IPS-NIHi7 (cell line): ENCODE measurements around the gene SLC30A2.

Source experiments
- DNase-seq: peaks from one replicate; pipeline ENCODE4 v3.0.0; 2012; ENCODE audit warnings: mixed read lengths; ENCODE audit errors: extremely low spot score

Gene SLC30A2

DNA sequence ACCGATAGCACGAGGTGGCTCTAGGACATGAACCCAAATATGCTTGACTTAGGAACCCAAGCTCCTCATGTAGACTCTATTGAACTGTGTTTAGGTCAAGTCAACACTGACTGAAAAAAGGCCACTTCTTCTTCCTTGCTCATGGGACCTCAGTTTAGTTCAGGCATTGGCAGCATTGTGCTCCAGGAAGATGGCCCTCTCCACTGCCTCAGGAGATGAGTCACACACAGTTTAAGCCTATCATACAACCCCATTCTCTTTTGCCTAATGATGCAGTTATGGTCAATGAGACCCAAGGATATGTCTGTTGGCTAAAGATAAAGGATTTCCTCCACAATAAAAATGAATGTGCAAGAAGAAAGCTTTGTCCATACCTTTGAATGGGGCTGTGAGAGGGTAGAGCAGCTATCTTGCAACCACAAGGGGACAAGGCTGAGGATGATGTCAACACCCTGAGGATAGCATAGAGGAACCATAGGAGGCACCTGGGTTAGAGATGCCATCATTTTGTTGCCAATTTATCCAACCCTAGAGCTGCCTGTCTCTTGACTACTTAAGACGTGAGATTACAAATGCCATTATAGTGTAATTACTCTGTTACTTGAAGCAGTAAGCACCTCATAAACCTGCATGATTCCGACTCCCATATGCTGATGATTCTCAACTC is 24.5 kb upstream of the SLC30A2 start:
- no peak for DNase-seq

DNA sequence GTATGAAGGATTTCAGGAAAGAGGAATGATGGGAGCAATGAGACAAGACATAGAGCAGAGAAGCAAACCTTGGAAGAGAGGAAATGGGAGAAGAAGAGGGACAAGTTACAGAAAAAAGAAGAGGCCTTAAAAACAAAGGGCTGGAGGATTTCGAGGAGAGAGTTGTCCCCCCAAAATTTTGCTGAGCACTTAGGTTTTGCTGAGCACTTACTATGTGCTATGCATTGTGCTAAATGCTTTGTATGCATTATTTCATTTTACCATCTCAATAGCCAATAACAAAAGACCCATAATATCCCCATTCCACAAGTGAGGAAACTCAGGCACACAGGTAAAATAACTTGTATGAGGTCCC is 24.0 kb upstream of the SLC30A2 start:
- DNase-seq = no peak

DNA sequence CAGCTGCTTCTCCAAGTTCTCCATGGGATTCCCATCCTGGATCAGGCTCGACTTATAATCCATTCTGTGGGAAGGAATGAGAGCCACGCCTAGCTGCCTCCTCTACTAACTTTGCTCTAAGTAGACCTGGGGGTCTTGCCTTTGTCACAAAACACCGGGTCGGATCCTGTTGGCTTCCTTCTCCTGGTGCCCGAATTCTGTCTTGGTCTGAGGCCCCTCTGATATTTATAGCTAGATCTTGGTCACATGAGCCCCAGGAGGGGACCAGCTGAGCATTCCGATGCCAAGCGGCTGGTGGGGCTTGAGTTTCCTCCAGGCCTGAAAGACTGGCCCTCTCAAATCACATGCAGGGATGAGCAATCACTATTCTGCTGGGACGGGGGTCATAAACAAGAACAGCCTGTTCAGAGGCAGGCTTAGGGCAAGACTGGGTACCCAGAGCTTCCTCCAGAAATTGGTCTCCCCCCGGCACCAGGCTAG is 21.6 kb upstream of the SLC30A2 start, which contains the start of gene TRIM63:
Gene TRIM63, minus strand, starts transcription at position 199 of the 480 bp plus-strand sequence. Its CDS starts 136 bp downstream, at position 63.
- DNase-seq = no peak

DNA sequence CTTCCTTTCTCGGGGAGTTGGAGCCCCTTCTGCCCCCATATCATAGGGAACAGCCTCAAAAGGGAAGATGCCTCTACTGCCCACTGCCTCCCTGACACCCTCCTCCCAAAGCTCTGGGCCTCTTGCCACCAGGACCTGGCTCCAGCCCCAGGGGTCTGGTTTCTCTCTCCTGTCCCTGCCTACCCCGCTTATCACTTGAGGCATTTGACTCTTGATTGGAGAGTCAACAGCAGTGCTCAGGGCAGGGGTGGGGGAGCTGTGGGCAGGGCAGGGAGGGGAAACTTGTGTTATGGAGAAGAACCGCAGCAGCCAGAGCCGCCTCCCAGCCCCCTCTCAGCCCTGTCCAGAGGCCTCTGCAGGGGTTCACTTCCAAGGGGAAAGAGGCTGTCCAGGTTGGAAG is 20.9 kb upstream of the SLC30A2 start:
- peak; percentile 69 for DNase-seq

DNA sequence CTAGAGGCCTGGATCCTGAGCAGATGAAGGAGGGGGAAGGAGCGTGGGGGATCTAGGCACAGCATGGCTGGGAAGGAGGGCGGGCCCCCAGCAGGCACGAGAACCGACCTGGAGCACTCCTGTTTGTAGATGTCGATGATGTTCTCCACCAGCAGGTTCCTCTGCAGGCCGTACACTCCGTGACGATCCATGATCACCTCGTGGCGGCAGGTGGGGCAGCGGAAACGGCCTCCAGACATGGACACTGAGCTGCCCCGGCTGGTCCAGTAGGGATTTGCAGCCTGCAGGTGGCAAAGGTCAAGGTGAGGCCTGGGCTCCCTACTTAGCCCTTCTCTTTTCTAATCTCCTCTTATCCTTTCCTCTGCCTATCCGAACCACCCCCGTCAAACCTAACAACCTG is 20.2 kb upstream of the SLC30A2 start:
- DNase-seq = no peak

DNA sequence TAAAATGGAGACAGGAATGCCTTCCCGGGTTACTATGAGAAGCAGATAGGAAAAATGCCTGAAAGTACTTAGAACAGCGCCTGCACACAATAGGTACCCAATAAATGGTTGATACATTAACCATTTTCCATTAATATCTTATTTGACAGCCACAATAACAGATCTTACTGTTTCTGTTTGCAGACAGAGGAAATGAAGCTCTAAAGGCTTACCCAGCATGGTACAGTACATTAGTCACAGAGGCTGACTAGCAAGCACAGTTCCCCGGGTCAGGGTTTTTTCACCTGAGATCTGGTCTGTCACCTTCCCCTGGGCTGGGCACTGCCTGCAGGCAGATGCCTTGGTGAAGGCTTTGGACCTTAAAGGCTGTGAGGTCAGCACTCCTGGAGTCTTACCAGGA is 18.6 kb upstream of the SLC30A2 start:
- no peak for DNase-seq

DNA sequence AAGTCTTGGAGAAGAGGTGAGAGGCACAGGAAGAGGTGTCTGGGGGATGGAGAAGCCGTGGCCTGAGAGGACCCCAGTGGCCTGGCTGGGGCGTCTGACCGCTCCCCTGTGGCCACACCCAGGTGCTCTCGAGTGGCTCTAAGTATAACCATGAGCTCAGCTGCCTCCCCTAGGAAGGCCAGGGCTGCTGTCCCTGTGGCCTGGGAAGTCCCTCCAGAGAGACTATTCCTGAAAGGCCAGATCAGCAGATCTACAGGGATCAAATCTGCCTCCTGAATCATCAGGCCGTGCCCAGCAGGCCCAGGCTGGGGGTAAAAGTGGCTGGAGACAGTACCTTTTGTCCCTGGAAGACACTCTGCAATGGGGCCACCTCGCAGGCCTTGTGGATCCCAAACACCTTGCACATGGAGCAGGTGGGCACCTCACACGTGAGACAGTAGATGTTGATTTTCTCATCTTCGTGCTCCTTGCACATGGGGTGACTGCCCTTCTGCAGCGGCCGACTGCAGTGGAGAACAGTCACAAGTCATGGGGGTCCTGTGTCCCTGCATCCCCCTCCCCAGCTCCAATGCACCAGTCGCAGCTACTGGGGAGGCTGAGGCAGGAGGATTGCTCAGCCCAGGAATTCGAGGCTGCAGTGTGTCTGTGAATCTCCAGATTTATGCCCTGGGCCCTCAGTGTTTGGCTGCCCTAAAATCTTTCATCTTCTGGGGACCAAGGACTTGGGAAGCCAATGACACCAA is 15.1 kb upstream of the SLC30A2 start:
- DNase-seq = no peak

DNA sequence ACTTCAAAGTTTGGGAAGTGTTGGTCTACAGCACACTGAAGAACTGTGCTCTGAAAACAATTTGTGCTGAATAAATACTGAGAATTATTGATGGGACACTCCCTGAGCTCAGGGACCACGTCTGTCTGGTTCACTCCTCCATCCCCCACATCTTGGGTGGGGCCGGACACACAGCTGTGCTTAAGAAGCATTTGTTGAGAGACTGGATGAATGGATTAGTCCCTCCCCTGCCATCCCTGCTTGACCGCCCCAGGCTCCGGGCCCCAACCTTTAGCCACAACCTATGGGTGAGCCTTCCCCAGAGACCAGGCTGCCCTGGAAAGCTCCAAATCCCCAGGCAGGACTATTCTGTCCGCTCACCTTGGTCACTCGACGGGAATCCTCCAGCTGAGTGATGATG is 14.0 kb upstream of the SLC30A2 start:
- no peak for DNase-seq

DNA sequence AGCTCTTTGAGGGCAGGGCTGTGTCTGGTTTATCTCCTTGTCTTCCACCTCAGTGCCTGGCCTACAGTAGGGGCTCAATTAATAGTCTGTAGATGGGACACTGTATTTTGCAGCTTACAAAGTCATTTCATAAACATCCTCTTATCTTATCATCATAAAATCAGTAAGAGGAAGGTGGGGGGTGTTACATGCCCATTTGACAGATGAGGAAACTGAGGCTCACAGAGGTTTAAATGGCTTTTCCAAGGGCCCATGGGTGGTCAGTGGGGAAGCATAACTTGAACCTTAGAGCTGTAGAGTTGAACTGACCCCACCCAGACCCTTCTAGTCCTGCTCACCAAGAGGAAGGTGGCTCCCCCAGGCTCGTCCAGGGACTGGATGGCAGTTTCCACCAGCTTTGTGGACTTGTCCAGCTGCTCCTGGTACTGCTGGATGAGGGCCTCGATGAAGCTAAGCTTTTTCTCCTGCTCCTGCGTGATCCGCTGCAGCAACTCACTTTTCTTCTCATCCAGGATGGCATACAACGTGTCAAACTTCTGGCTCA is 12.2 kb upstream of the SLC30A2 start:
- no peak for DNase-seq

DNA sequence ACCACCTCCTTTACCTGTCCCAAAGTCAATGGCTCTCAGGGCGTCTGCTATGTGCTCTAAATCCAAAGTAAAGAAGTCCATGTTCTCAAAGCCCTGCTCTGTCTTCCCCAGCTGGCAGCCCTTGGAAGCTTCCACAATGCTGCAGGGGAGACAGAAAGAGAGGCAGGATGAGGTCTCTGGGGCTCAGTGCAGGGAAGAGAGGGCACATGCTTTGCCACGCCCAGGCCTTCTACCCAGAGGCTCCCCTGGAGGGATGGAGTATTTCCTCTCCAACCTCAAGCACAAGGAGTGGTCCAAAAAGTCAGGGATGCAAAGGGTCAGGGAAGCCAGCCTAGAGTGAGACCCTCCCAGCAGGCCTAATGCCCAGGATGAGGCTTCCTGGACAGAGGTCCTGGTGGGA is 11.3 kb upstream of the SLC30A2 start:
- DNase-seq = no peak

DNA sequence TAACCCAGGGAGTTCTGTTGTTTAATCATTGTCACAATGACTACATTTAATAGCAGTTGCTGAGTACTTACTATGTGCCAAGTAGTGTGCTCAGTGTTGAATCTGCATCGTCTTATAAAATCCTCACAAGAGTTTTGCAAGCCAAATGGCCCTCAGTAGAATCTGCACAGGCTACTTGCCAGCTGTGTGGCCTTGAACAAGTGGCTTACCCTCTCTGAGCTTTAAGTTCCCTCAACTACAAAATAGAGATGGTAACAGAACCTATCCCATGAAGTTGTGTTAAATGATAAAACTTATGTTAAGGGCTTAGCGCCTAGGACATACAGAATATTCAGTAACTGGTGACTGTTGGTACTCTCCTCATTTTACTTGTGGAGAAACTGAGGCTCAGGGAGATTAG is 9.1 kb upstream of the SLC30A2 start:
- DNase-seq = no peak

DNA sequence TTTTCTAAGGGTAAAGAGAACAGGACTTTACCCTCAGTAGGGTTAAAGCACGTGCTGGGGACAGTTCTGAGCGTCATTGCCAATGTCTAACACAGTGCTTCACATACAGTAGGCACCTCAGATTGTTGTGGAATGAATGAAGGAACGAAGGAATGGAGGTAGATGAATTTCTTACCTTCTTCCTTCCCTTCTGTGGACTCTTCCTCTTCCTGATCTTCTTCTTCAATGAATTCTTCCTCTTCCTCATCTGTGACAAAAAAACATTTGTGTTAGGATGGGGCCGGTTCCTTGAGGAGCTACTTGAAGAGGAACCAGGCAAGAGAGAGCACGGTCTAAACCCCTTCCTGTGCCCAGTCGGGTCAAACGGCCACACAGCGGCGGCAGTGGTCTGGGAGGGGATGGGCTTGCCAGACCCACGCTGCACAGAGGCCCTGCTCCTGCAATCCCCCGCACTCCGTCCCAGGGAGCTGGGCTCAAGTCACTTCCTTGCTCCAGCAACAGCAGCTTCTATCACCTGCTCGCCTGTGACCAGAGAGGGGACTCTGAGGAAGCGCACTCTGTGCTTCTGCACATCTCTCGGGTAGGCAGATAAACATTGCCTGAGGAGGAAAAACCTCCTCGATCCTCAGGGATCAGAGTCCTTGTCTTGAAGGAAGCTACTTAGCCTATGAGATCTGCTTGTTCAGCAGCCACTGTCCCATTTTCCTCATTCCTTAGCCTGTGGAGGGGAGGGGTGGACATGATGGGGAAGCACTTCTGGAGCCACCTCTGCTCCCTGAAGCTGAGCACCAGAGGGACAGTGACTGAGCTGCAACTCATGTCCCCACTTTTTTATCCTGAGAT is 8.0 kb upstream of the SLC30A2 start:
- peak; percentile 40 for DNase-seq

DNA sequence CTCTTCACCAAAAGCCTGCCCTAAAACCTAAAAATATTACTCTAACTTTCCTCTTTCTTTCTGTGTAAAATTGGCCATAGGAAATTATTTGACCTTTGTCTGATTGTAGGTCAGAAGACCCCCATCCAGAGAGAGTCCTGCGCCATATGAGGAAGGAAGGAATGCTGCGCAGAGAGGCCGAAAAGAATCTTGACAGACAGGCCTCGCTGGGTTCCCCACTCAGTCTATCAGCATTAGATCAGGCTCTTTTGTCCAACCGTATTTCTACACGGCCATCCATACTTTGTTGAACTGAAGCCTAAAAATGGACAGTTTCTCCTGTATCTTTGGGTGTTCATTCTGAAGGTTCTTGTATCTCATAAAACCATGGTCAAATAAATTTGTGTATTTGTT is 4.3 kb upstream of the SLC30A2 start:
- no peak for DNase-seq

DNA sequence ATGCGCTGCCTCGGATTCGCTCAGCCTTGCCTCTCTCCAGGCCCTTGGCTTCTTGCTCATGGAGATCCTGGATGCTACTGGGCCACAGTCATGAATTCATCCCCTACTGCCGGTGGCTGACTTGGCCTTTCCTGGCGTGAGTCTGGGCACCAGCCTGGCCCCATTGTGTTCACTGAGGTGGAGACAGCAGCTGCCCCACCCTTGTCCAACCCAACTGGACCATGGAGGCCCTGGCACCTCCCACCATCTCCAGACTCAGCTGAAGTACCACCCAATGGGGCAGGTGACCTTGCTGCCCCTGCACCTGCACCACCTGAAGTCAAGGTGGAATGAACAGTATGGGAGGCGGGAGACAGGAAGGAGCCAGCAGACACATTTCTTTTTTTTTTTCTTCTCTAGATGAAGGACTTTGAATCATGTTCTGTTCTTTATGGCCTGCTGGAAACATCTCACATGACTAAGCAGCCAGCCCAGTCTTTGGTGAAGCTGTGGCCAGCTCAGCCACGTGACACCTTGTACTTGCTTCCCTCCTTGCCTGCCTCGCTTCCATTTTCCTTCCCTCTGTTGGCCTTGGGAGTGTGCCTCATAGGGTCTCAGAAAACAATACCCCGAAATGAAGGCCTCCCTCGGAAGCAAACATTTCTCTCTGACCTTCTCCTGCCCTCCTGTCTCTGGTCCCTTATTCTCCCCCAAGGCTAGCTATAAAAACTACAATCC is 3.8 kb upstream of the SLC30A2 start:
- DNase-seq = no peak

DNA sequence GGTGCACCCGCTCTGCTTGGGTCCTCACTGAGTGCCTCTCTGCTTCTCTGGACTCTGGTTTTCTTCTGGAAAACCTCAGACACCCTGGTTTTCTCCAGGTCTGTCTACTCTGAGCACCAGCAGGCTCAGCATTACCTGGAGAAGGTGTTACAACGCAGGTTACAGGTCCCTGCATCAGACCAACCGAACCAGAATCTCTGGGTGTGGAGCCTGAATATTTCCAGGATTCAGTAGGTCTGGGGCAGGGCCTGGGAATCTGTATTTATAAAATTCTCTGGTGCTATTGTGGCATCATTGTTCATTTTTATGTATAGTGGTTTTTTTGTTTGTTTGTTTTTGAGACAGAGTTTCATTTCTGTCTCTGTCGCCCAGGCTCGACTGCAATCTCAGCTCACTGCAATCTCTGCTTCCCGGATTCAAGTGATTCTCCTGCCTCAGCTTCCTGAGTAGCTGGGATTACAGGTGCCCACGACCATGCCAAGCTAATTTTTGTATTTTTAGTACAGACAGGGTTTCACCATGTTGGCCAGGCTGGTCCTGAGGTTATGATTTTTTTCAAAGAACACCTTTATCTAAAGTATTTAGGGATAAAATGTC is 1.5 kb upstream of the SLC30A2 start:
- no peak for DNase-seq

DNA sequence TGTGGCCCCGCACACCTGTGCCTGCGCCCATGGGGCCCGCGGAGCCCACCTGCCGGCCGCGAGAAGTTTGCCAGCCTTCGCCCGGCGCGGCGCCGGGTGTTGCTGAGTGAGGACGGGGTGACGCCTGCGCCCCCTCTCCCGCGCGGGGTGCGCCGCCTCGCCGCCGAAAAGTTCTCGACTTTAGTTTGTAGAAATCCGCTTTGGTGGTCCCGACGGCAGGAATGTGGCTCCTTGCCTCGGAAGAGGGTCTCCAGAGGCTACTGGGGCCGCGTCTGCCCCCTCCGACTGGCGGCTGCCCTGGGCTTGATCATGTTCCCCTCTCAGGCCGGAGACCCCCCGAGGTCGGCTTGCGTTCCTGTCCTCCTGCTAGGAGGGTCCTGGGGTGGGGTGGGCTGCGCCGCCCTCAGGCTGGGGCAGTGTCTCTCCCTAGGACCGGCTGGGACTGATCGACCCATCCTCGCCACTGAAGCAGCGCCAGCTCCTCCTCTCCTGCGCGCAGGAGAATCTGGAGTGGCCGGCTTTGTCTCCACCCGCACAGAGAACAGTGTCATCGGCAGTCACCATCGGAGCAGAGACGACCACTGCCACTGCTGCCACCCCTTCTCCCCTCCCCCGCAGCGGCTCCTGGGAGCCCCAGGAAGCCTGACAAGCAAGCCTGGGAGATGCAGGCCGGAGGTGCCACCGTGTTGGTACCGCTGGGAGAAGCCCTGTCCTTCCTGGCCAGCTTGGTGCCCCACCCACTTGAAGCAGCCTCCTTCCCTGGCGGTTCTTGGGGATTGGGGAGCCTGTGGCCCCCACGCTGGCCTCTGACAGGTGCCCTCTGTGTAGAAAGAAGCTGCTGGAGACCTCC is 553 bp upstream of the SLC30A2 start:
- no peak for DNase-seq

DNA sequence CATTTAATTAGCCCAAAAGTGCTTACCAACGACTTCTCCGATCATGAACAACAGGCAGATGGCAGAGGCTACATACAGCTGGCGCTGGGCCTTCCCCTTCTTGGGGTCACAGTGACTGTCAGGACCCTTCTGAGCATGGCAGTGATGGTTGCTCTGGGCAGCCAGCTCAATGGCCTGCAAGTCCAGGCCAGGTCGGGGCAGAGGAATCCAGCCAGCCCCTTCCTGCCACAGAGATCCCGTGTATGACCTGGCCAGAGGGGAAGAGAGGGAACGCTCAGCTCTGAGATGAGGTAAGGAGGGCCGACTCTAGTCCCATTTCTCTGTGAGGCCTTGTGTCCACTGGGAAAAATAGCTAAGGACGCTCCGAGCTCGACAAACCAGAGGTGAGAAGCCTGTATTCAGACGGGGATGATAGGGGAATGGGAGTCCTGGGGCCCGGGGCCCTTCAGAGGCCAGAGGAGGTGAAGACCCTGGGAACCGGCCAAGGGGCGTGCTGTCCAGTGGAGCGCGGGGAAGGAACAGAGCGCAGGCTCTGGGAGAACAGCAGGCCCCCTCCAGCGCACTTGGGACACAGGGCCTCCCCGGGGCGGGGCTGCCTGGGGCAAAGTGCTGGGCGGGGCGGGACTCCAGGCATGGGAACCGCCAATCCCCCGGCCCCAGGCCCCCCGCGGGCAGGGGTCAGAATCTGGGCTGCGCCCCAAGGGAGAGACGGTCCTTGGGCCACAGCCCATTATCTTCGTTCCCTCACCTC is 772 bp downstream of the SLC30A2 start:
- no peak for DNase-seq

DNA sequence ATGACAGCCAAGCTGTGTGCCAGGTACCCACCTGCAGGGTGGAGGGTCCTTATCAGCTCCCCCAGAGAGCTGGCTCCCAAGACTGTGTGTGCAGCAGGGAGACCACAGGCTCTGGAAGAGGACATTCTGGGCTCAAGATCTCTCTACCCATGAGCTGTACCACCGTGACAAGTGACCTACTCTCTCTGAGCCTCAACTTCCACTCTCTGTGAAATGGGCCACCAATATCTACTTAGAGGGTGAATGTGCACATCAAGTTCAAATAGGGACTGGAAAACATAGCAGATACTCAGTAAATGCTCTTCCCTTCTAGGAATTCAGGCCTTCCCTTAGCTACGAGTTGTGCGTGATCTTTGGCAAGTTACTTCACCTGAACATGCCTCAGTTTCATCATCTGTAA is 1.5 kb downstream of the SLC30A2 start:
- no peak for DNase-seq

DNA sequence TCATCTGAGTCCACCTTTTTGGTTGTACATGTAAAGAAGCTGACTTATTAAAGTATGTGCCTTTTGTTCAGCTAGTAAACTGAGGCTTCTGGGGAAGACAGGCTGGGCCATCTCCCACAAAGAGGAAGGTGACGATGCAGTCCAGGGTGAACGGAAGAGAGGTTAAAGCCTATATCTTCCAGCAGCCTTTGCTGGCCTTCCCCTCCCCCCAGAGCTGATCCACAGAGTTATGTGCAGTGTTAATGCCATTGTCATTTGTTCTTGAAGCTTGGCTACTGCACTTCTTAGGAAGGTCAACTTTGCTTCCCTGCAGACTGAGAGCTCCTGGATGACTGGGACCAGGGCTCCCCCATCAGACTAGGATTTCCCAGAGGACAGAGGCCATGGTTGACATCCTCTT is 2.2 kb downstream of the SLC30A2 start:
- no peak for DNase-seq

DNA sequence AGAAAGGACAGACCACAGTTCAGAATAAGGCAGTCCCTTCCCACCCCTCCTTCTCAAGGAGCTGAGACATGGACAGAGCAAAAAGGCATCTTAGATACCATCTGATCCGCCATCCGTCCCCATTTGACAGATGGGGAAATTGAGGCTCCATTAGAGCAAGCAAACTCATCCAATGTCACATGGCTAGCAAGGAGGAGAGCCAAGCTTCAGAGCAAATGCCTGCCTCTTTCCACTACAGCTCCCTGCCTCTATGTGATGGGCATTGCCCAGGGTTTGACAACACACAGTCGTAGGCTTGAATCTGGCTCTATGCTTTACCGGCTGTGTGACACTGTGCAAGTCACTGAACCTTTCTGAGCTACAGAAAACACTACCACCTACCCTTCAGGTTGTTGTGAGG is 3.9 kb downstream of the SLC30A2 start:
- no peak for DNase-seq
